GM12872 (cell line): ENCODE measurements around the gene MED14.

Experiments
- TF ChIP-seq, protein P1 (sequence below): IDR thresholded peaks from 3 replicates; pipeline ENCODE4 v1.5.1; 2011; ENCODE audit warnings: low read depth, mild to moderate bottlenecking, low read length, moderate library complexity; ENCODE audit not compliant: insufficient read depth

MED14 gene

DNA sequence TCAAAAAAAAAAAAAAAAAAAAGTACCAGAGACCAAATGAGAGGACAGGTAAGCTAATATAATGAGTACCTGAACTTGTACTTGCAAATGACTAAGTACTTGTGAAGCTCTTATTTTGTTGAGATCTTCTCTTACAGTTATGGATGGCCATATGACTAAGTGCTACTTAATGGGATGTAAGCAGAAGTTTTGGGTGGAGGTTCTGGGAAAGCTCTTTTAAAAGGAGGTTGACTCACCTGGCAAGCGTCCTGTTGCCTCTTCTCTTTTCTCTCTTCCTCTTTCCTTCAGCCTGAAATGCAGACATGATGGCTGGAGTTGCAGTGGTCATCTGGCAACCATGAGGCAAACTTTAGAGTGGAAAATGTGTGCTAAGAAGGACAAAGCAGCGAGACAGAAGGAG is 36.9 kb upstream of the MED14 start:
- TF ChIP-seq, protein P1, sequence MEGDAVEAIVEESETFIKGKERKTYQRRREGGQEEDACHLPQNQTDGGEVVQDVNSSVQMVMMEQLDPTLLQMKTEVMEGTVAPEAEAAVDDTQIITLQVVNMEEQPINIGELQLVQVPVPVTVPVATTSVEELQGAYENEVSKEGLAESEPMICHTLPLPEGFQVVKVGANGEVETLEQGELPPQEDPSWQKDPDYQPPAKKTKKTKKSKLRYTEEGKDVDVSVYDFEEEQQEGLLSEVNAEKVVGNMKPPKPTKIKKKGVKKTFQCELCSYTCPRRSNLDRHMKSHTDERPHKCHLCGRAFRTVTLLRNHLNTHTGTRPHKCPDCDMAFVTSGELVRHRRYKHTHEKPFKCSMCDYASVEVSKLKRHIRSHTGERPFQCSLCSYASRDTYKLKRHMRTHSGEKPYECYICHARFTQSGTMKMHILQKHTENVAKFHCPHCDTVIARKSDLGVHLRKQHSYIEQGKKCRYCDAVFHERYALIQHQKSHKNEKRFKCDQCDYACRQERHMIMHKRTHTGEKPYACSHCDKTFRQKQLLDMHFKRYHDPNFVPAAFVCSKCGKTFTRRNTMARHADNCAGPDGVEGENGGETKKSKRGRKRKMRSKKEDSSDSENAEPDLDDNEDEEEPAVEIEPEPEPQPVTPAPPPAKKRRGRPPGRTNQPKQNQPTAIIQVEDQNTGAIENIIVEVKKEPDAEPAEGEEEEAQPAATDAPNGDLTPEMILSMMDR = no peak

- TF ChIP-seq, protein P1 = no peak
Observed at GRCh38 chrX:40761762-40762161, 26.4 kb upstream of the MED14 start.

DNA sequence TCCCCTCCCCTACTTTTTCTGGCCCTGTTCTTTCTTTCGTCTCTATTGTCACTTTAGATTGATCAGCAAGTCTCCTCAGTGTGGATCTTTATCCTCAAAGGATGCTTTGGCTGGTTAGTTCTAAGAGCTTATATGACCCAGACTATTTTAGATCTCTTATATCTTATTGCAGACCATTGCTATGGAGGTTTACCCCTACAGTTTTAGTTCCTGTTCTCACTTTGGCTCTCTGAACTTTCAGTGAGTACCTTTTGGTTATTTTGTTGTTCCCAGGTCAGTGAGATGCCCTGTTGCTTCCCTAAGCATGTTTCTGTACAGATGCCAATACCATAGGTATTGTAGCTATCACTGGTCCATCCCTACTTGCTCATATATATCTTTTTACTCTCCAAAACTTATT is 24.0 kb upstream of the MED14 start:
- TF ChIP-seq, protein P1 = no peak

GRCh38 chrX:40757058-40757457 is 21.7 kb upstream of the MED14 start:
- TF ChIP-seq, protein P1 = no peak

- TF ChIP-seq, protein P1 = no peak
Observed at GRCh38 chrX:40755291-40756249, 20.2 kb upstream of the MED14 start.

DNA sequence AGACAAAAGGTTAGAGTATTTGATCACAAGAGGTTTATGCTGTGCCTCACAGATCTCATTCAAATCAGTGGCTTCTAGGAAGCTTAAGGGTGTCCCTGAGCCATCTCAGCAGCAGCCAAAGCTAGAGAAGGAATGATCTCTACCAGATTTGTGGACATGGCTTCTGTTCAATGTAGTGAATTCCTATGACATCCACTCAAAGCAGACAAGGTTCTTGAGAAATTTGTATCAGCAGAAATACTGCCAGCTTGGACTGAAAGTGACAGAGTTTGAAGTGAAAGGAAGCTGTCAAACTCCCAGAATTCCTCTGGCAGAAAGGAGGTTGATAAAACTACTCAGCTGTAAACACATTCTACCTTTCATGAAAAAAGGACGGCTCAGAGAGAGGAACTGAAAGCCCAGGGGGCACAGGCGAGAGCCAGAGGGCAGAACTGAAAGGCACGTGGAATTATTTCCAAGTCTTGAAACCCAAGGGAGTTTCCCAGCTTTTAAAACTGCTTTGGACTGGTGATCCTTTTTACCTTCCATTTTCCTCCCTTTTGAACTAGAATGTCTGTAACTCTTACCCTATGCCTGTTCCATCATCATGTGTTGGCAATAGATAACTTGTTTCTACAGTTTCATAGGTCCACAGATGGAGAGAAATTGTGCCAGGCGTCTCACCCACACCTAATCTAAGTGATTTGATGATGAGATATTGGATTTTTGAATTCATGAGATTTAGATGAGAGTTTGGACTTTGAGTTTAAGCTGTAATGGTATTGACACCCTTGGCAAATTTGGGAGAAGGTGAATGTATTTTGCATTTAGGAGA is 14.5 kb upstream of the MED14 start:
- TF ChIP-seq, protein P1 = no peak

GRCh38 chrX:40748977-40749376 is 13.6 kb upstream of the MED14 start:
- TF ChIP-seq, protein P1 = no peak
